GM23338 (cell line): ENCODE measurements around the gene SMURF1. TPM values are rescaled to one million over a fixed set of nuclear protein-coding genes. Genes with fewer than 3 reads are reported as not detected.

Experiments used
- ATAC-seq: fragments of 200-7000 bp; cut with Tn5 transposase; 3 replicates; pipeline ENCODE4 v1.9.1; 2020
- DNase-seq: peaks from one replicate; pipeline ENCODE4 v3.0.0-alpha.2; 2015; ENCODE audit warnings: low spot score
- H2AFZ ChIP-seq: fragments of 200-600 bp; sonication (generic); 2 replicates; pipeline ENCODE4 v1.8.0; 2016; ENCODE audit warnings: antibody characterized with exemption, mild to moderate bottlenecking, moderate library complexity
- H3F3A ChIP-seq: fragments of 200-600 bp; sonication (generic); replicated peaks from 2 replicates; pipeline ENCODE4 v1.8.0; 2017; ENCODE audit warnings: antibody characterized with exemption, mixed run types, low read depth
- H3K27ac ChIP-seq: fragments of 200-600 bp; sonication (generic); 2 replicates; pipeline ENCODE4 v1.6.1; 2016; ENCODE audit warnings: low read depth
- H3K27me3 ChIP-seq: fragments of 200-600 bp; sonication (generic); 2 replicates; pipeline ENCODE4 v1.8.0; 2016; ENCODE audit warnings: mild to moderate bottlenecking, mixed run types, moderate library complexity; ENCODE audit not compliant: insufficient read depth
- H3K36me3 ChIP-seq: fragments of 200-600 bp; sonication (generic); 2 replicates; pipeline ENCODE4 v1.8.0; 2016; ENCODE audit warnings: mild to moderate bottlenecking; ENCODE audit not compliant: insufficient read depth
- H3K4me1 ChIP-seq: fragments of 200-600 bp; sonication (generic); 2 replicates; pipeline ENCODE4 v1.8.0; 2016; ENCODE audit warnings: mild to moderate bottlenecking, moderate library complexity; ENCODE audit not compliant: insufficient read depth
- H3K4me2 ChIP-seq: fragments of 200-600 bp; sonication (generic); 2 replicates; pipeline ENCODE4 v1.7.1; 2017; ENCODE audit warnings: mixed run types
- H3K4me3 ChIP-seq: fragments of 200-600 bp; sonication (generic); 2 replicates; pipeline ENCODE4 v1.6.1; 2016; ENCODE audit warnings: mixed run types
- H3K79me2 ChIP-seq: fragments of 200-600 bp; sonication (generic); replicated peaks from 2 replicates; pipeline ENCODE4 v1.8.0; 2017; ENCODE audit warnings: mild to moderate bottlenecking; ENCODE audit not compliant: insufficient read depth
- H3K9me2 ChIP-seq: fragments of 200-600 bp; sonication (generic); 2 replicates; pipeline ENCODE4 v1.8.0; 2017; ENCODE audit not compliant: insufficient read depth
- H4K20me1 ChIP-seq: fragments of 200-600 bp; sonication (generic); replicated peaks from 2 replicates; pipeline ENCODE4 v1.8.0; 2017; ENCODE audit warnings: mild to moderate bottlenecking; ENCODE audit not compliant: insufficient read depth
- H3K27ac Mint-ChIP-seq: 2 replicates; pipeline ENCODE4 v1.8.0; 2020; ENCODE audit warnings: inconsistent platforms, mild to moderate bottlenecking, moderate library complexity, mixed read lengths
- H3K27me3 Mint-ChIP-seq: 3 replicates; pipeline ENCODE4 v1.8.0; 2022; ENCODE audit warnings: low read depth, mild to moderate bottlenecking, moderate library complexity, mixed read lengths, inconsistent platforms; ENCODE audit not compliant: insufficient read depth, poor library complexity
- H3K36me3 Mint-ChIP-seq: 3 replicates; pipeline ENCODE4 v1.8.0; 2021; ENCODE audit warnings: low read depth, mild to moderate bottlenecking, inconsistent platforms, moderate library complexity, mixed read lengths
- H3K4me1 Mint-ChIP-seq: 3 replicates; pipeline ENCODE4 v1.8.0; 2020; ENCODE audit warnings: mild to moderate bottlenecking, inconsistent platforms, mixed read lengths
- H3K4me3 Mint-ChIP-seq: 3 replicates; pipeline ENCODE4 v1.8.0; 2021; ENCODE audit warnings: moderate library complexity, mild to moderate bottlenecking, inconsistent platforms, mixed read lengths
- H3K9me3 Mint-ChIP-seq: 3 replicates; pipeline ENCODE4 v1.8.0; 2020; ENCODE audit warnings: moderate library complexity, mild to moderate bottlenecking, inconsistent platforms, mixed read lengths
- CREB1 ChIP-seq: fragments of 250-450 bp; sonication (Bioruptor Pico); IDR thresholded peaks from 2 replicates; pipeline ENCODE4 v1.5.0; 2020; ENCODE audit warnings: low read depth, mild to moderate bottlenecking, moderate library complexity
- EZH2phosphoT487 ChIP-seq: fragments of 200-600 bp; sonication (generic); IDR thresholded peaks from one replicate; pipeline ENCODE4 v1.8.1; 2018; ENCODE audit warnings: antibody characterized with exemption; ENCODE audit not compliant: unreplicated experiment
- JUNB ChIP-seq: IDR thresholded peaks from one replicate; pipeline ENCODE4 v1.6.1; 2016; ENCODE audit warnings: antibody characterized with exemption; ENCODE audit not compliant: unreplicated experiment
- NANOG ChIP-seq: IDR thresholded peaks from 2 replicates; pipeline ENCODE4 v1.6.1; 2016; ENCODE audit warnings: antibody characterized with exemption, borderline replicate concordance
- POLR2AphosphoS5 ChIP-seq: IDR thresholded peaks from 2 replicates; pipeline ENCODE4 v1.6.1; 2016; ENCODE audit warnings: antibody characterized with exemption, low read depth
- STAT1 ChIP-seq: IDR thresholded peaks from one replicate; pipeline ENCODE4 v1.6.1; 2016; ENCODE audit warnings: antibody characterized with exemption; ENCODE audit not compliant: unreplicated experiment
- ZNF114 ChIP-seq: fragments of 250-450 bp; sonication (Bioruptor Pico); IDR thresholded peaks from 2 replicates; pipeline ENCODE4 v1.5.0; 2020; ENCODE audit warnings: mild to moderate bottlenecking, moderate library complexity
- ZNF331 ChIP-seq: fragments of 250-450 bp; sonication (Bioruptor Pico); IDR thresholded peaks from 2 replicates; pipeline ENCODE4 v1.5.0; 2020; ENCODE audit warnings: low read depth, mild to moderate bottlenecking, moderate library complexity
- polyA plus RNA-seq: library from polyadenylated mRNA; unstranded; fragments of >200 nt; fragmentation: Nextera tagmentation; extraction: Ambion mirVana; gene quantifications from 2 replicates; pipeline ENCODE4 v1.2.1, GENCODE V29; 2016
- total RNA-seq: library from RNA; depleted of rRNA; stranded (reverse); fragments of >200 nt; shearing (Covaris generic); gene quantifications from 2 replicates; pipeline ENCODE4 v1.2.3, GENCODE V29; 2014
- TF ChIP-seq, protein P1 (sequence below): IDR thresholded peaks from one replicate; pipeline ENCODE4 v1.6.1; 2018; ENCODE audit warnings: antibody characterized with exemption; ENCODE audit not compliant: unreplicated experiment
- TF ChIP-seq, protein P2 (sequence below), 2 experiments: fragments of 200-600 bp in 1 of 2; sonication (generic) in 1 of 2; conservative IDR thresholded peaks; 2 replicates each; pipeline versions ENCODE4 v1.5.1 to v1.6.1; 2016 to 2017; ENCODE audit warnings: antibody characterized with exemption in 2 of 2, low read depth in 2 of 2, mild to moderate bottlenecking in 2 of 2, moderate library complexity in 1 of 2
- TF ChIP-seq, protein P3 (sequence below): IDR thresholded peaks from 2 replicates; pipeline ENCODE4 v1.6.1; 2016; ENCODE audit warnings: antibody characterized with exemption
- TF ChIP-seq, protein P4 (sequence below): fragments of 250-450 bp; sonication (Bioruptor Pico); IDR thresholded peaks from 2 replicates; pipeline ENCODE4 v1.5.0; 2020; ENCODE audit warnings: mild to moderate bottlenecking, moderate library complexity

The SMURF1 gene
- total and polyA plus RNA-seq, 2 experiments from 2014 or later, result 5.8 to 23.9 TPM

DNA sequence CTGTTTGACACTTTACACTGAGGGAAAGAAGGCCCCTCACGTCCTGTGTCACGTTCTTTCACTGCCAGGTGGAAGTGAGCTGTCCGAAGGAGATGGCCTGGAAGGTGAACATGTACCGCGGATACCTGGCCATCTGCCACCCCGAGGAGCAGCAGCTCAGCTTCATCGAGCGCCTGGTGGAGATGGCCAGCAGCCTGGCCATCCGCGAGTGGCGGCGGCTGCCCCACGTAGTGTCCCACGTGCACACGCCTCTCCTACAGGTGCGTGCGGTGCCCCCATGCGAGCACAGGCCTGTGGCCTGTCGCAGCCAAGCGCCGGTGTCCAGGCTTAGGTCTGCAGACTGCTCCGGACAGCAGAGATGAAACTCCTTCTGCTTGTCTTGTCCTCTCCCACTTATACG, 162.2 kb downstream of the SMURF1 start (continued):
- no peak for TF ChIP-seq STAT1
- TF ChIP-seq, protein P1, sequence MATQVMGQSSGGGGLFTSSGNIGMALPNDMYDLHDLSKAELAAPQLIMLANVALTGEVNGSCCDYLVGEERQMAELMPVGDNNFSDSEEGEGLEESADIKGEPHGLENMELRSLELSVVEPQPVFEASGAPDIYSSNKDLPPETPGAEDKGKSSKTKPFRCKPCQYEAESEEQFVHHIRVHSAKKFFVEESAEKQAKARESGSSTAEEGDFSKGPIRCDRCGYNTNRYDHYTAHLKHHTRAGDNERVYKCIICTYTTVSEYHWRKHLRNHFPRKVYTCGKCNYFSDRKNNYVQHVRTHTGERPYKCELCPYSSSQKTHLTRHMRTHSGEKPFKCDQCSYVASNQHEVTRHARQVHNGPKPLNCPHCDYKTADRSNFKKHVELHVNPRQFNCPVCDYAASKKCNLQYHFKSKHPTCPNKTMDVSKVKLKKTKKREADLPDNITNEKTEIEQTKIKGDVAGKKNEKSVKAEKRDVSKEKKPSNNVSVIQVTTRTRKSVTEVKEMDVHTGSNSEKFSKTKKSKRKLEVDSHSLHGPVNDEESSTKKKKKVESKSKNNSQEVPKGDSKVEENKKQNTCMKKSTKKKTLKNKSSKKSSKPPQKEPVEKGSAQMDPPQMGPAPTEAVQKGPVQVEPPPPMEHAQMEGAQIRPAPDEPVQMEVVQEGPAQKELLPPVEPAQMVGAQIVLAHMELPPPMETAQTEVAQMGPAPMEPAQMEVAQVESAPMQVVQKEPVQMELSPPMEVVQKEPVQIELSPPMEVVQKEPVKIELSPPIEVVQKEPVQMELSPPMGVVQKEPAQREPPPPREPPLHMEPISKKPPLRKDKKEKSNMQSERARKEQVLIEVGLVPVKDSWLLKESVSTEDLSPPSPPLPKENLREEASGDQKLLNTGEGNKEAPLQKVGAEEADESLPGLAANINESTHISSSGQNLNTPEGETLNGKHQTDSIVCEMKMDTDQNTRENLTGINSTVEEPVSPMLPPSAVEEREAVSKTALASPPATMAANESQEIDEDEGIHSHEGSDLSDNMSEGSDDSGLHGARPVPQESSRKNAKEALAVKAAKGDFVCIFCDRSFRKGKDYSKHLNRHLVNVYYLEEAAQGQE, result no peak

DNA sequence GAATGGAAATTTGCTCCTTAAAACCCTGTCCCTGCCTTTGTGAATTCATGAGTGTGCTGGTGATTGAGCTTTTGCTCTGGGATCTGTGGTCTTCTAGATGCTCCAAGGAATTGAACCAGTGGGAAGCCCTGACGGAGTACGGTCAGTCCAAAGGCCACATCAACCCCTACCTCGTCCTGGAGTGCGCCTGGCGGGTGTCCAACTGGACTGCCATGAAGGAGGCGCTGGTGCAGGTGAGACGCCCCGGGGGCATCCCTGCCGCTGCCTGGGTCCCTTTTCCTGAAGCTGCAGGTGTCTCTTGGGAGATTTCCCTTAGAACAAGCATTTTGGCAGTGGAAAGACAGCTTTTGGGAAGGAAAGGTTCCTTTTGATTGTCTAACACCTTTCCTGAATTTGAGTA, 165.2 kb downstream of the SMURF1 start:
- Mint-ChIP-seq H3K9me3 (no peaks in the 10 kb centered on the region), H3K27me3 (peaks cover 6% of the 10 kb centered on the region), H3K4me1 (no peaks in the 10 kb centered on the region), H3K4me3 (no peak overlapping the region), H3K36me3 (peaks cover 94% of the 10 kb centered on the region), H3K27ac (no peak overlapping the region)
- Histone ChIP-seq H3K4me3 (no peak overlapping the region), H3K36me3 (peaks cover 57% of the 10 kb centered on the region), H3K27me3 (no peaks in the 10 kb centered on the region), H3F3A (no peaks in the 10 kb centered on the region), H3K9me2 (no peaks in the 10 kb centered on the region), H3K4me1 (no peaks in the 10 kb centered on the region), H4K20me1 (peaks cover 15% of the 10 kb centered on the region), H3K27ac (no peak overlapping the region), H3K79me2 (no peaks in the 10 kb centered on the region), H2AFZ (no peak overlapping the region), H3K4me2 (no peak overlapping the region)
- ATAC-seq (no peak), DNase-seq (no peak)
- TF ChIP-seq EZH2phosphoT487 (no peak), NANOG (no peak), ZNF331 (no peak), JUNB (no peak), POLR2AphosphoS5 (no peak), CREB1 (CRISPR knock-in tag) (no peak), ZNF114 (CRISPR knock-in tag) (no peak), STAT1 (no peak)
- TF ChIP-seq, protein P2, sequence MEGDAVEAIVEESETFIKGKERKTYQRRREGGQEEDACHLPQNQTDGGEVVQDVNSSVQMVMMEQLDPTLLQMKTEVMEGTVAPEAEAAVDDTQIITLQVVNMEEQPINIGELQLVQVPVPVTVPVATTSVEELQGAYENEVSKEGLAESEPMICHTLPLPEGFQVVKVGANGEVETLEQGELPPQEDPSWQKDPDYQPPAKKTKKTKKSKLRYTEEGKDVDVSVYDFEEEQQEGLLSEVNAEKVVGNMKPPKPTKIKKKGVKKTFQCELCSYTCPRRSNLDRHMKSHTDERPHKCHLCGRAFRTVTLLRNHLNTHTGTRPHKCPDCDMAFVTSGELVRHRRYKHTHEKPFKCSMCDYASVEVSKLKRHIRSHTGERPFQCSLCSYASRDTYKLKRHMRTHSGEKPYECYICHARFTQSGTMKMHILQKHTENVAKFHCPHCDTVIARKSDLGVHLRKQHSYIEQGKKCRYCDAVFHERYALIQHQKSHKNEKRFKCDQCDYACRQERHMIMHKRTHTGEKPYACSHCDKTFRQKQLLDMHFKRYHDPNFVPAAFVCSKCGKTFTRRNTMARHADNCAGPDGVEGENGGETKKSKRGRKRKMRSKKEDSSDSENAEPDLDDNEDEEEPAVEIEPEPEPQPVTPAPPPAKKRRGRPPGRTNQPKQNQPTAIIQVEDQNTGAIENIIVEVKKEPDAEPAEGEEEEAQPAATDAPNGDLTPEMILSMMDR (conservative IDR thresholded peaks at IDR 0.05; ENCODE audit: low read depth in 2 of 2), result no peak
- TF ChIP-seq, protein P3, sequence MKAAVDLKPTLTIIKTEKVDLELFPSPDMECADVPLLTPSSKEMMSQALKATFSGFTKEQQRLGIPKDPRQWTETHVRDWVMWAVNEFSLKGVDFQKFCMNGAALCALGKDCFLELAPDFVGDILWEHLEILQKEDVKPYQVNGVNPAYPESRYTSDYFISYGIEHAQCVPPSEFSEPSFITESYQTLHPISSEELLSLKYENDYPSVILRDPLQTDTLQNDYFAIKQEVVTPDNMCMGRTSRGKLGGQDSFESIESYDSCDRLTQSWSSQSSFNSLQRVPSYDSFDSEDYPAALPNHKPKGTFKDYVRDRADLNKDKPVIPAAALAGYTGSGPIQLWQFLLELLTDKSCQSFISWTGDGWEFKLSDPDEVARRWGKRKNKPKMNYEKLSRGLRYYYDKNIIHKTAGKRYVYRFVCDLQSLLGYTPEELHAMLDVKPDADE, result no peak
- TF ChIP-seq, protein P4, sequence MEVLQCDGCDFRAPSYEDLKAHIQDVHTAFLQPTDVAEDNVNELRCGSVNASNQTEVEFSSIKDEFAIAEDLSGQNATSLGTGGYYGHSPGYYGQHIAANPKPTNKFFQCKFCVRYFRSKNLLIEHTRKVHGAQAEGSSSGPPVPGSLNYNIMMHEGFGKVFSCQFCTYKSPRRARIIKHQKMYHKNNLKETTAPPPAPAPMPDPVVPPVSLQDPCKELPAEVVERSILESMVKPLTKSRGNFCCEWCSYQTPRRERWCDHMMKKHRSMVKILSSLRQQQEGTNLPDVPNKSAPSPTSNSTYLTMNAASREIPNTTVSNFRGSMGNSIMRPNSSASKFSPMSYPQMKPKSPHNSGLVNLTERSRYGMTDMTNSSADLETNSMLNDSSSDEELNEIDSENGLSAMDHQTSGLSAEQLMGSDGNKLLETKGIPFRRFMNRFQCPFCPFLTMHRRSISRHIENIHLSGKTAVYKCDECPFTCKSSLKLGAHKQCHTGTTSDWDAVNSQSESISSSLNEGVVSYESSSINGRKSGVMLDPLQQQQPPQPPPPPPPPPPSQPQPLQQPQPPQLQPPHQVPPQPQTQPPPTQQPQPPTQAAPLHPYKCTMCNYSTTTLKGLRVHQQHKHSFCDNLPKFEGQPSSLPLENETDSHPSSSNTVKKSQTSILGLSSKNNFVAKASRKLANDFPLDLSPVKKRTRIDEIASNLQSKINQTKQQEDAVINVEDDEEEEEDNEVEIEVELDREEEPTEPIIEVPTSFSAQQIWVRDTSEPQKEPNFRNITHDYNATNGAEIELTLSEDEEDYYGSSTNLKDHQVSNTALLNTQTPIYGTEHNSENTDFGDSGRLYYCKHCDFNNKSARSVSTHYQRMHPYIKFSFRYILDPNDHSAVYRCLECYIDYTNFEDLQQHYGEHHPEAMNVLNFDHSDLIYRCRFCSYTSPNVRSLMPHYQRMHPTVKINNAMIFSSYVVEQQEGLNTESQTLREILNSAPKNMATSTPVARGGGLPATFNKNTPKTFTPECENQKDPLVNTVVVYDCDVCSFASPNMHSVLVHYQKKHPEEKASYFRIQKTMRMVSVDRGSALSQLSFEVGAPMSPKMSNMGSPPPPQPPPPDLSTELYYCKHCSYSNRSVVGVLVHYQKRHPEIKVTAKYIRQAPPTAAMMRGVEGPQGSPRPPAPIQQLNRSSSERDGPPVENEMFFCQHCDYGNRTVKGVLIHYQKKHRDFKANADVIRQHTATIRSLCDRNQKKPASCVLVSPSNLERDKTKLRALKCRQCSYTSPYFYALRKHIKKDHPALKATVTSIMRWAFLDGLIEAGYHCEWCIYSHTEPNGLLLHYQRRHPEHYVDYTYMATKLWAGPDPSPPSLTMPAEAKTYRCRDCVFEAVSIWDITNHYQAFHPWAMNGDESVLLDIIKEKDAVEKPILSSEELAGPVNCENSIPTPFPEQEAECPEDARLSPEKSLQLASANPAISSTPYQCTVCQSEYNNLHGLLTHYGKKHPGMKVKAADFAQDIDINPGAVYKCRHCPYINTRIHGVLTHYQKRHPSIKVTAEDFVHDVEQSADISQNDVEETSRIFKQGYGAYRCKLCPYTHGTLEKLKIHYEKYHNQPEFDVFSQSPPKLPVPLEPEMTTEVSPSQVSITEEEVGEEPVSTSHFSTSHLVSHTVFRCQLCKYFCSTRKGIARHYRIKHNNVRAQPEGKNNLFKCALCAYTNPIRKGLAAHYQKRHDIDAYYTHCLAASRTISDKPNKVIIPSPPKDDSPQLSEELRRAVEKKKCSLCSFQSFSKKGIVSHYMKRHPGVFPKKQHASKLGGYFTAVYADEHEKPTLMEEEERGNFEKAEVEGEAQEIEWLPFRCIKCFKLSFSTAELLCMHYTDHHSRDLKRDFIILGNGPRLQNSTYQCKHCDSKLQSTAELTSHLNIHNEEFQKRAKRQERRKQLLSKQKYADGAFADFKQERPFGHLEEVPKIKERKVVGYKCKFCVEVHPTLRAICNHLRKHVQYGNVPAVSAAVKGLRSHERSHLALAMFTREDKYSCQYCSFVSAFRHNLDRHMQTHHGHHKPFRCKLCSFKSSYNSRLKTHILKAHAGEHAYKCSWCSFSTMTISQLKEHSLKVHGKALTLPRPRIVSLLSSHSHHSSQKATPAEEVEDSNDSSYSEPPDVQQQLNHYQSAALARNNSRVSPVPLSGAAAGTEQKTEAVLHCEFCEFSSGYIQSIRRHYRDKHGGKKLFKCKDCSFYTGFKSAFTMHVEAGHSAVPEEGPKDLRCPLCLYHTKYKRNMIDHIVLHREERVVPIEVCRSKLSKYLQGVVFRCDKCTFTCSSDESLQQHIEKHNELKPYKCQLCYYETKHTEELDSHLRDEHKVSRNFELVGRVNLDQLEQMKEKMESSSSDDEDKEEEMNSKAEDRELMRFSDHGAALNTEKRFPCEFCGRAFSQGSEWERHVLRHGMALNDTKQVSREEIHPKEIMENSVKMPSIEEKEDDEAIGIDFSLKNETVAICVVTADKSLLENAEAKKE, result no peak
